Activated CD4-positive, alpha-beta T cell treated with anti-CD3 and anti-CD28 coated beads, Interleukin-2, amount 50 U/mL, for 1 hour (primary cell): Measurements from ENCODE around the gene CYFIP2.

ENCODE experiments used
- DNase-seq: peaks from one replicate; pipeline ENCODE4 v3.0.0-alpha.2; 2020

The CYFIP2 gene

GRCh38 chr5:157362982-157363381 is 97.1 kb downstream of the CYFIP2 start:
- no peak for DNase-seq

- DNase-seq: no peak
These were observed 99.8 kb downstream of the CYFIP2 start for GRCh38 chr5:157365732-157366131.

GRCh38 chr5:157366741-157367674 is 101.1 kb downstream of the CYFIP2 start:
- DNase-seq: no peak

- DNase-seq: no peak
These were observed 103.6 kb downstream of the CYFIP2 start for GRCh38 chr5:157369507-157369906.

- no peak for DNase-seq
These were observed 105.0 kb downstream of the CYFIP2 start for GRCh38 chr5:157370967-157371366.

- no peak for DNase-seq
These were observed 105.9 kb downstream of the CYFIP2 start for GRCh38 chr5:157371655-157372471.

- no peak for DNase-seq
These were observed 106.5 kb downstream of the CYFIP2 start for GRCh38 chr5:157372472-157372822.

- no peak for DNase-seq
These were observed 112.6 kb downstream of the CYFIP2 start for GRCh38 chr5:157378509-157378908.

- DNase-seq: no peak
These were observed 114.1 kb downstream of the CYFIP2 start for GRCh38 chr5:157379983-157380382.

GRCh38 chr5:157381746-157382145 is 115.8 kb downstream of the CYFIP2 start:
- DNase-seq: no peak

- DNase-seq: no peak
These were observed 117.3 kb downstream of the CYFIP2 start for GRCh38 chr5:157382996-157383800.

GRCh38 chr5:157384971-157385709 is 119.2 kb downstream of the CYFIP2 start:
- DNase-seq: no peak

GRCh38 chr5:157387041-157387563 is 121.2 kb downstream of the CYFIP2 start:
- DNase-seq: no peak

- DNase-seq: no peak
These were observed 121.8 kb downstream of the CYFIP2 start for GRCh38 chr5:157387683-157388093.

- DNase-seq: no peak
These were observed 122.3 kb downstream of the CYFIP2 start for GRCh38 chr5:157388111-157388710.

- DNase-seq: no peak
These were observed 123.2 kb downstream of the CYFIP2 start for GRCh38 chr5:157389103-157389502.

- no peak for DNase-seq
These were observed 124.2 kb downstream of the CYFIP2 start for GRCh38 chr5:157390133-157390532.

- peak; percentile 13 for DNase-seq
These were observed 124.8 kb downstream of the CYFIP2 start for GRCh38 chr5:157390551-157391297.

GRCh38 chr5:157398305-157398704 is 132.4 kb downstream of the CYFIP2 start:
- DNase-seq: no peak

GRCh38 chr5:157400741-157401495 is 135.0 kb downstream of the CYFIP2 start:
- DNase-seq: no peak
